ENCODE results near the gene ELL2.

Gene ELL2

GRCh38 chr5:95942414-95942813 is 19.2 kb downstream of the ELL2 start:
- no peak overlapping the region for H3K4me3 ChIP-seq (ENCODE audit: low read depth, low read length)
- TF ChIP-seq CTCF (IDR thresholded peaks at IDR 0.05; ENCODE audit: low read depth, low read length) = no peak

- H3K4me3 ChIP-seq (ENCODE audit: low read depth, low read length) = no peak overlapping the region
- TF ChIP-seq CTCF (IDR thresholded peaks at IDR 0.05; ENCODE audit: low read depth, low read length) = no peak
These were observed 19.9 kb downstream of the ELL2 start for GRCh38 chr5:95941756-95942155.

GRCh38 chr5:95940758-95941682 is 20.6 kb downstream of the ELL2 start:
- TF ChIP-seq CTCF (IDR thresholded peaks at IDR 0.05; ENCODE audit: low read depth, low read length) = no peak
- H3K4me3 ChIP-seq (ENCODE audit: low read depth, low read length) = no peak overlapping the region

- TF ChIP-seq CTCF (IDR thresholded peaks at IDR 0.05; ENCODE audit: low read depth, low read length) = no peak
- H3K4me3 ChIP-seq (ENCODE audit: low read depth, low read length) = no peak overlapping the region
These were observed 22.2 kb downstream of the ELL2 start for GRCh38 chr5:95939465-95939864.

GRCh38 chr5:95938766-95939165 is 22.9 kb downstream of the ELL2 start:
- no peak for TF ChIP-seq CTCF (IDR thresholded peaks at IDR 0.05; ENCODE audit: low read depth, low read length)
- no peak overlapping the region for H3K4me3 ChIP-seq (ENCODE audit: low read depth, low read length)

- no peak overlapping the region for H3K4me3 ChIP-seq (ENCODE audit: low read depth, low read length)
- TF ChIP-seq CTCF (IDR thresholded peaks at IDR 0.05; ENCODE audit: low read depth, low read length) = no peak
These were observed 23.3 kb downstream of the ELL2 start for GRCh38 chr5:95938347-95938746.

- H3K4me3 ChIP-seq (ENCODE audit: low read depth, low read length) = no peak overlapping the region
These were observed 24.0 kb downstream of the ELL2 start for GRCh38 chr5:95937607-95938152.

More at GRCh38 chr5:95937607-95938152, 24.0 kb downstream of the ELL2 start:
- TF ChIP-seq CTCF (IDR thresholded peaks at IDR 0.05; ENCODE audit: low read depth, low read length) = no peak

Data from WI38 (cell line).